ENCODE data around the gene NDUFB2.
"Not testable (repeated sequence)": the region's sequence is repeated elsewhere in the genome, so short reads cannot be mapped to it uniquely, and the experiment has no call there.

The NDUFB2 gene

DNA sequence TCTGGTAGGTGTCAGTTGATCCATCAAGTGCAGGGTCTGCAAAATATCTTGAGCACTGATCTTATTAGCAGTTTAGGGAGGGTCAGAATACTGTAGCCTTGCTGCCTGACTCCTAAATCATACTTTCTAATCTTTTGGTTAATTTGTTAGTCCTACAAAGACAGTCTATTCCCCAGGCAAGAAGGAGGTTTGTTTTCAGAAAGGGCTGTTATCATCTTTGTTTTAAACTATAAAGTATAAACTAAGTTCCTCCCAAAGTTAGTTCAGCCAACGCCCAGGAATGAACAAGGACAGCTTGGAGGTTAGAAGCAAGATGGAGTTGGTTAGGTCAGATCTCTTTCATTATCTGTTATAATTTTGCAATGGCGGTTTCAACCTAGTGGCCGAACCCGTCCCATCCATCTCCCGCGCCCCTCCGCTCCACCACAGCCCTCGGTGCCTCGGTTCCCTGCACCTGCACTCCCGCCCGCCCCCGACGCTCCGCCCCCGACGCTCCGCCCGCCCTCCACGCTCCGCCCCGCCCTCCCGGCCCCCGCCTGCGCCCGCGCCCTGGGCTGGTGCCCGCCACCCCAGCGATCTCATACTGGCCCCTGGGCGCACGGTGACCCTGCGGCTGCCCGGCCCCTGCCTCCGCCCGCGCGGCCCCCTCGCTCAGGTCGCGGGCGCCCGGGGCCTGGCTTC is 24.0 kb upstream of the NDUFB2 start, which contains the start of gene ADCK2:
Gene ADCK2 (plus strand): TSS at position 564 of the 681 bp plus-strand sequence. CDS start 386 bp downstream, outside the sequence.
- peak; percentile 90 for DNase-seq (ENCODE audit: low spot score)

DNA sequence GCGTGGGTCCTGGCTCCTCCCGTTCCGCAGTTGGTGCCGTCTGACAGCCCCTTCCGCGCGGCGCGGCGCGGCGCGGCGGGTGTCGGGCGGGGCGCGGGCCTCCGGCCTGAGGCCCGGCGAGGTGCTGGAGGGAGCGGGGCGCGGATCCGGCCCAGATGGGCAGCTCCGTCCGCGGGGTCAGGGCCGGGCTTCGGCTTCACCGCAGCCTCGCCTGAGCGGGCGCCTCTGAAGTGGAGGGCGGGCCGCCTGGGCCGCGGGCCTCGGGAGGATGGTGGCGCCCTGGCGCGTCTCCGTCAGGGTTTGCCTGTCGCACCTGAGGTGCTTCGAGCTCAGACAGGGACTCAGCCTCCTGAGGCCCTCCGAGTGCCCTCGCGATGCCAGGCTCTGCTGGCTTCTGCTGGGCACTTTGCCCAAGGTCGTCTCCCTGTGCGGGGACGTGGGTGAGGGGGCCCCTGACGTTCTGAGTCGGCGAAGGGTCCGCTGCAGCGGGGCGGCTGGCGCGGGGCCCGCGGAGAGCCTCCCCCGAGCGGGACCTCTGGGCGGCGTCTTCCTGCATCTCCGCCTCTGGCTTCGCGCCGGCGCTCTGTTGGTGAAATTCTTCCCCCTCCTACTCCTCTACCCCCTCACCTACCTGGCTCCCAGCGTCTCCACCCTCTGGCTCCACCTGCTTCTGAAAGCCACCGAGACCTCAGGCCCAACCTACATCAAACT is 23.3 kb upstream of the NDUFB2 start:
- DNase-seq (ENCODE audit: low spot score) = no peak

DNA sequence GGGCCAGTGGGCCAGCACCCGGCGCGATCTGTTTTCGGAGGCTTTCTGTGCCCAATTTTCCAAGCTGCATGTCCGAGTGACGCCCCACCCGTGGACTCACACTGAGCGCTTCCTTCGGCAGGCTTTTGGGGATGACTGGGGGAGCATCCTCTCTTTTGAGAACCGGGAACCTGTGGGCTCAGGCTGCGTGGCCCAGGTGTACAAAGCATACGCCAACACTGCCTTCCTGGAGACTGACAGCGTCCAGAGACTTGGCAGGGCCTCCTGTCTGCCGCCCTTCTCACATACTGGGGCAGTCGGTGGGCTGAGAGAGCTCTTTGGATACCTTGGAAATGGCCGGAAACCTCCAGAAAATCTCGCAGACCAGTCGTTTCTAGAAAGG is 22.7 kb upstream of the NDUFB2 start:
- DNase-seq (ENCODE audit: low spot score) = no peak

DNA sequence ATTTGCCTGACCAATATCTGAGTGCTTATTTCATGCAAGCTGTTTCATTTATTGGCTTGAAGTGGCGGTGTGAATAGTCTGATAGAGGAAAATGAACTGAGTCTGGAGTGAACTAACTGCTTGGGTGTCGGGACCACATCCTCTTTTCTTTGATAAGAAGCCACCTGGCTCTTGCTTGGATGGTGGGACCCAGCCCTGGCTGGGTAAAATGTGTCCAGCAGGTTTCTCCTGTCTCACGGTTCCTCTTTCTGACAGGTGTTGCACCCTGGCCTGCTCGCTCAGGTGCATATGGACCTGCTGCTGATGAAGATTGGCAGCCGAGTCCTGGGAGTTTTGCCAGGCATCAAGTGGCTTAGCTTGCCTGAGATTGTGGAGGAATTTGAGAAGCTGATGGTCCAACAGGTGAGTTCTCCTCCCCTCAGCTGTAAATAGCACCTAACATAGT is 22.1 kb upstream of the NDUFB2 start:
- no peak for DNase-seq (ENCODE audit: low spot score)

DNA sequence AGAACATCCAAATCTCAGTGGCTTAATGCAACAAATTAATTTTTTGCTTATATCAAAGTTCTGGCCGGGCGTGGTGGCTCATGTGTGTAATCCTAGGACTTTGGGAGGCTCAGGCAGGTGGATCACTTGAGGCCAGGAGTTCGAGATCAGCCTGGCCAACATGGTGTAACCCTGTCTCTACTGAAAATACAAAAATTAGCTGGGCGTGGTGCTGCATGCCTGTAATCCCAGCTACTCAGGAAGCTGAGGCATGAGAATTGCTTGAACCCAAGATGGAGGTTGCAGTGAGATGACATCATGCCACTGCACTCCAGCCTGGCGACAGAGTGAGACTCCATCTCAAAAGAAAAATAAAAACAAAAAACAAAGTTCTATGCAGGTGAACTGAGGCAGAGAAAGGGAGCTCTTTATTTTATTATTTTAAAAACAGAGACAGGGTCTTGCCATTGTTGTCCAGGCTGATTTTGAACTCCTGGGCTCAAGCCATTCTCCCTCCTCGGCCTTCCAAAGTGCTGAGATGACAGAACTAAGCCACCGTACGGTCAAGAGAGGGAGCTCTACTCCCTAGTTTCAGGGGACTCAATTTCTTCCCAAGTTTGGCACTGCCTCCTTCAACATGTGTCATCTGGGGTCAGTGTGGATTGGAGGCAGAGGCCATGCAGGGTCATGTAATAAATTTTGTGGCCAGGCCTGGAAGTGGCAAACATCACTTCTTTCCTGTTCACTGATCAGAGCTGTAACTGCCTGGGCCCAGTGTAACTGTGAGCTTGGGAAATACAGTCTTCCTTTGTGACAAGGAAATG is 21.4 kb upstream of the NDUFB2 start:
- DNase-seq (ENCODE audit: low spot score) = peak; percentile 68

DNA sequence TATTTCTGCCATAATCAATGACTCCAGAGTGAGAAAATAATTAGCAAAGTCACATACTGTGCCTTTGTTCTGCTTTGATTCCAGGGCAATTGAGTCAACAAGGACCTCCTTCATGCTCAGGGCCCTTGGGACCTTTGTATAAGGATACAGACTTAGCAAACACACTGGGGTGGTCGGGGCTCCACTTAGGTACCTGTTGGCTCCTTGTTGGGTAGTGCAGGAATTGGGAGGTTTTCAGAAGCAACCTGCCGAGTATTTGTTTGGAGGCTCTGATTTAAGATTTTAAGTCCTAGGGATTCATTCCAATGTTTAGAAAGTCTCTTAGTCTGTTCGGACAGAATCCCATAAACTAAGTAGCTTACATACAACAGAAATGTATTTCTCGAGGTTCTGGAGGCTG is 20.8 kb upstream of the NDUFB2 start:
- no peak for DNase-seq (ENCODE audit: low spot score)

DNA sequence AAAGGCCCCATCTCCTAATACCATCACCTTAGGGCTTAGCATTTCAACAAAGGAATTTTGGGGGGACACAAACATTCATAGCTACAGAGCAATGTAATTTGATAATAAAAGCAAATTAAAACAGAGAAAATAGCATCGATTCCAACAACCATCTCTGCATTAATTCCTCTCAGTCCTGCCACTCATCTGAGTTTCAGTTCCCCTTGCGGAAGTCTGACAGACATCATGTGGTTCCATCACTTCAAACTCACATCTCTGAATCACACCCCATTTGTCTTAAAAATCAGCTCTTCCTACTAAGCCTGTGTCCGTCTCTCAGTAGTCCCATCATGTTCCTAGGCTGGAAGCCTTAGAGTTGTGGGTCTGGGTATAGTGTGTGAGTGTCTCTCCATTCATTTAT is 20.2 kb upstream of the NDUFB2 start:
- DNase-seq (ENCODE audit: low spot score) = no peak

DNA sequence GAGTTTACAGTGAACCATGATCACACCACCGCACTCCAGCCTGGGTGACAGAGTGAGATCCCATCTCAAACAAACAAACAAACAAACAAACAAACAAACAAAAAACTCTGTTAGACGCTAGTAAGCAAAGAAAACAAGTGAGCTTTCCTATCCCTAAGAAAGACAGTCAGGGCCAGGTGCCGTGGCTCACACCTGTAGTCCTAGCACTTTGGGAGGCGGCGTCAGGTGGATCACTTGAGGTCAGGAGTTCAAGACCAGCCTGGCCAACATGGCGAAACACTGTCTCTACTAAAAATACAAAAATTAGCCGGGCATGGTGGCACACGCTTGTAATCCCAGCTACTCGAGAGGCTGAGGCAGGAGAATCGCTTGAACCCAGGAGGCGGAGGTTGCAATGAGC is 19.6 kb upstream of the NDUFB2 start:
- not testable (repeated sequence) for DNase-seq (ENCODE audit: low spot score)

DNA sequence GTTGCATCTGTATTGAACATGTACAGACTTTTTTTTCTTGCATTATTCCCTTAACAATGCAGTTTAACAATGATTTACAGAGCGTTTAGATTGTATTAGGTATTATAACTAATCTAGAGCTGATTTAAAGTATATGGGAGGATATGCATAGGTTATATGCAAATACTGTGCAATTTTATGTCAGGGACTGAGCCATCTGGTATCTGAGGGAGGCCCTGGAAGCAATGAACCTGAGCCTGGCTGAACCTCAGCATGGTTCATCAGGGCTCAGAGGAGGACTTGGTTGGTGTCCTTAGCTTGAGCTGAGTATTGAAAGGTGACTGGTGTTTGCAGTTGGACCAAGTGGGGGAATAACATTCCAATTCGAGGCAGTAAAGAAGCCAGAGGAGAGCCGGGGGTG is 19.0 kb upstream of the NDUFB2 start:
- DNase-seq (ENCODE audit: low spot score) = no peak

DNA sequence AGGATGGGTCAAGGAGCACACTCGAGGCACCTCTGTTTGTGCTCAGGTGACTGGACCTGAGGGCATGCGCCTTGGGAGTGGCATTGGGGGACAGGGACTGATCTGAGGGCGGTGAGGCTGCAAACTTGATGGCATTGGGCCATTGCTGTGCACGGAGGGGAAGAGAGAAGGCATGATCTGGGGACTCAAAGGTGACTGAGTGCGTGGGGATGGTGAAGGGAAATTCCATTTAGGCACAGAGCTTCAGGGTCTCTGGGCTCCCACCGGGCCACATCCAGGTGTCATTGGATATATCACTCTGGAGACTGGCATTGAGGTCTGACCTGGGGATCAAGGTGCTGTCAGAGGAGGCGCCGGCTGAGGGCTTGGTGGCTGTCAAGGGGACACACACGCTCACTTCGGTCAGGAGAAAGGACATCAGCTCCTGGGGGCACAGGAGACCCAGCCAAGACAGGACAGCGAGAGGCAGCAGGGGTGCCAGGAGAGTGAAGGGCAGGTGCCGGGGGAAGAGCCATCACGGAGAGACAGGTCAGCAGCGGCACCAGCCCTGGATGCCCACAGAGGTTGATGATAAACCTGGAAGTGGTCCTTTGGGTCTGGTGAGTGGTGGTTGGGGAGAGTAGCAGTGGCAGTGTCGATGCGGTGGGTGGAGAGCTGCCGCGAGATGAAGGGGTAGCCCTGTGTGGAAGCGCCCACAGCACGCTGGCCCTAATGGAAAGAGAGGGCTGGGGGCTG is 18.3 kb upstream of the NDUFB2 start:
- DNase-seq (ENCODE audit: low spot score) = no peak

DNA sequence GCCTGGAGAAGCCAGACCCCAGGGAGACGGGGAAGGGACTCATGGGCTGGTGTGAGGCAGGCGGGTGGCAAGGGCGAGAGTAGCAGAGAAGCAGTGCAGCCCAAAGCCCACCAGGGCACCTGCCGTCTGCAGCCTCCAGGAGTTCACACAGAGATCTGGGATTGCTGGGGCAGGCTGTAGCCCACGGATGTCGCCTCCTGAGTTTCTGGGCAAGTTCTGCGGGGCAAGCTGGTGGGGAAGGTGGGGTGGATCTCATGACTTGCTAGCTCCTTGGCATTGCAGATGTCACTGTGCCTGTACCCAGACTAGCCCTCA is 17.7 kb upstream of the NDUFB2 start:
- no peak for DNase-seq (ENCODE audit: low spot score)

DNA sequence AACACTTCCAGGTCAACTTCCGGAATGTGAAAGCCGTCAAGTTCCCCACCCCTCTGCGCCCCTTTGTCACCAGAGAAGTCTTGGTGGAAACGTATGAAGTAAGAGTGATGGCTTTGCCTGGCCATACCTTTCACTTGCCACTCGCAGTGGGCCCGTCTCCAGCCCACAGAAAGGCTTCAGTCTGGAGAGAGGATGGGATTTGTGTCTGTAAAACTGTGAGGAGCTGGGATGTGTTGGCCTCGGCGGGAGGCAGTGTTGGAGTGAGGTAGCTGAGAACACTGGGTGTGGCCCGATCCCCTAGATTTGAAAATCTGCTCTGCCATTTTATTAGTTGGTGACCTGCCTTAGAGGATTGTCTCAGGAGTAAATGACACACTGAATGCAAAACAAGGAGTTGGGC is 17.3 kb upstream of the NDUFB2 start:
- DNase-seq (ENCODE audit: low spot score) = no peak

DNA sequence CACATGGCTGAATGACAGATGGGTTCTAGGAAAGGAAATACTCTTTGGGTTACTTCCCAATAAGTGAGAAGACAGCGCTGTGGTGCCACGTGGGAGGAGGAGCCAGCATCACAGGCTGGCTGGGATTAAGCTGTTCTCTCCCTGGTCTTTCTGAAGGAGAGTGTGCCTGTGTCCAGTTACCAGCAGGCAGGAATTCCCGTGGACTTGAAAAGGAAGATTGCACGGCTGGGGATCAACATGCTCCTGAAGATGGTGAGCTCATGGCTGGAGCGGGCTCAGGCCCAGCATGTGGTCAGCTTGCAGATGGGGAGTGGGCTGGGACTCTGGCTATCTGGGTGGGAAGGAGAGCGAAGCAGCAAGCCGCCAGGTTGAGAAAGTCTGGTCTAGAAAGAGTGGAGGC is 15.6 kb upstream of the NDUFB2 start:
- DNase-seq (ENCODE audit: low spot score) = no peak

DNA sequence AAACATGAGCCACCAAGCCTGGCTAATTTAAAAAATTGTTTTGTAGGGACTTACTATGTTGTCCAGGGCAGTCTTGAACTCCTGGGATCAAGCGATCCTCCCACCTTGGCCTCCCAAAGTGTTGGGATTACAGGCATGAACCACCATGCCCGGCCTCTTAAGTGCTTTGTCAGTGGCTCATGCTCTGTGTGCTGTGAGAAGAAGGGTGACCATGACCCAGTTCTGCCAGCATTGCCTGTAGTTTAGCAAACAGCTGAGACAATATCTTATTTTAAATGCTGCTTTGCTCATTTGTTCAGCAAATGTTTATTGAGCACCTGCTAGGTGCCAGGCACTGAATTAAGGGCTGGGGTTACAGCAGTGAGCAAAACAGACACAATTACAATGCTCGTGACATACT is 14.7 kb upstream of the NDUFB2 start:
- no peak for DNase-seq (ENCODE audit: low spot score)

DNA sequence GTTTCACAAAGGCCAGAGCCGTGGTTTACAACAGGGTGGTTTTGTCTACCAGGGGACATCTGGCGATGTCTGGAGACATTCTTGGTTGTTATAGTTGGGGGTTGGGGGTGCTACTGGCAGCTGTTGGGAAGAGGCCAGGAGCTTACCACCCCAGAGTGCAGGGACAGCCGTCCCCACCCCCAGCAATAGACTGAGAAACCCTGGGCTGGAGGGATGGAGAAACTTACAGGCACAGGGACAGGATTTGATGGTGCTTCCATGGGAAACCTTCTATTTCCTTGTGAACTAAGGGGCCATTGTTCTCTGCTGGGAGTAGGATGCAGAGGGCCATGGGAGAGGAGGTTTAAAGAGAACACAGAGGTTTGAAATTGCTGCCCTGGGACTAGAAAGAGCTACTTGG is 12.9 kb upstream of the NDUFB2 start:
- peak; percentile 99 for DNase-seq (ENCODE audit: low spot score)

DNA sequence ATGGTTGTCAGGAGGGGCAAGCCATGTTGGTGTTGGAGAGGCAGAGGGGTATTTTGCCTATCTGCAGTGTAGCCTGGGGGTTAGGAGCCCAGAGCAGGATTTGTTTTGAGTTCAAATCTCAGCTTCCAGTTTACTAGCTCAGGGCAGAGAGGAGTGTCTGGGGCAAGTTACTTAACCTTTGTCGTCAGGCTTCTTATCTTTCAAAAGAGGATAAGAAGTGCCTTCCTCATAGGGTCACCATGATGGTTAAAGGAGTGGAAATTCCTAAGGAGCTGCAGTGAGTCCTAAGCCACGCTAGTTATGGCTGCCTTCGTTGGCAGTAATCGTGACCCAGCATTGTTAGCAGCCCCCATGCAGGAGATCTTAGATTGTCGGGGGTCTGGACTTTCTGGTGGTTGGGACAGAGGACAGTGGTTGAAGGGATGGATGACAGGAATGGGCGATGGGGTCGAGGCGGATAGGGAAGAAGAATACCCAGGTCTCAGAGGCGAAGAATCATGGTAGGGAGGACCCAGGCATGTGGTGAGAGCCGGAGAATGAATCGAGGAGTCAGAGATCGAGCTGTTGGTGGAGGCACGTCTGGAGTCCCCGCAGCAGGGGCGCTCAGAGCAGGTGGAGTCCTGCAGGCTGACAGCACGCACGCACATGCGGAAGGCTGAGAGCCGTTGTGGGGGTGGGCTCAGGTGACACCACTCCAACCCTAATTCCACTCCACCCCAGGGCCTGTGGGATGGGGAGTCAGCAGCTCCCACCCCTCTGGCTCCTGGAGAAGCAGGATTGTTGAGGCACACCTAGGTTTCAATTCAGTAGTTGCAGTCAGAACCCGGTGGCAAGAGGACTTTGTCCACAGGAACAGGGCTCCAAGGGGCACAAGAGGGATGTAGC is 12.2 kb upstream of the NDUFB2 start:
- DNase-seq (ENCODE audit: low spot score) = no peak

DNA sequence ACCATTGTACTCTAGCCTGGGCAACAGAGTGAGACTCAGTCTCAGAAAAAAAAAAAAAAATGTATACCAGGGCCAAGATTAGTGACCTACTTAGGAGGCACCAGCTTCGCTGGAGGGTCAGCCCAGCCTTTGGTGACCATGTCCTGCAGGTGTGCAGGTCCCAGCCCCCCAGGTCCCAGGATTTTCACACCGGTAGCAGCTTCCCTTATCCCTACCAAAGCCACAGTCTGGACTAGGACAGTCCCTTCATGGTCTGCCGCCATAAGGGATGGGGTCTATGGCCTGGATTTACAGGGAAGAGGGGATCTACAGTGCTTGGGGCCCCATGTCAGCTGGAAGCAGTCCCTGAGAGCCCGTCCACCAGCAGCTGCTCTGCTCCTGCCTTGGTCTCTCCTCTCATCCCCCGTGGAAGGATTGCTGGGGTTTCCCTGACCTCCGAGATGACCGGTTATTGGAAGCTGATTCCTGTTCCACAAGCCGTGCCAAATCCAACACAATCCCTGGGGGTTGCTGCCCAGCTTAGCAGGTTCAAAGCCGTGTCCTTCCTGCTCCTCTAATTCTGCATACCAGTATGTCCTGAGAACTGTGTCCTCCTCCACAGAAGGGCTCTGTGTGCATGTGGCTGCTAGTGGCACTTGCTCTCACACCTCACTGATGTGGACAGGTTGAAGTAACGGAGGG is 11.0 kb upstream of the NDUFB2 start:
- DNase-seq (ENCODE audit: low spot score) = no peak

DNA sequence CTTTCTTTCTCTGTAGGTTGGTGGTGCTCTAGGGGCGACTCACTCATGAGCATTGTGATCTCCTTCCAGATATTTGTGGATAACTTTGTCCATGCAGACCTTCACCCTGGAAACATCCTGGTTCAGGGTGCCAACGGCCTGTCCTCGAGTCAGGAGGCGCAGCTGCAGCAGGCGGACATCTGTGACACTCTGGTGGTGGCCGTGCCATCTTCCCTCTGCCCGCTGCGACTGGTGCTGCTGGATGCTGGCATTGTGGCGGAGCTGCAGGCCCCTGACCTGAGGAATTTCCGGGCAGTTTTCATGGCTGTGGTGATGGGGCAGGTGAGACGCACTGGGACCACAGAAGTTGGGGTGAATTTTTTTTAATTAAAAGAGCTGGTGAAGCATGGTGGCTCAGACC is 9.6 kb upstream of the NDUFB2 start:
- DNase-seq (ENCODE audit: low spot score) = no peak

DNA sequence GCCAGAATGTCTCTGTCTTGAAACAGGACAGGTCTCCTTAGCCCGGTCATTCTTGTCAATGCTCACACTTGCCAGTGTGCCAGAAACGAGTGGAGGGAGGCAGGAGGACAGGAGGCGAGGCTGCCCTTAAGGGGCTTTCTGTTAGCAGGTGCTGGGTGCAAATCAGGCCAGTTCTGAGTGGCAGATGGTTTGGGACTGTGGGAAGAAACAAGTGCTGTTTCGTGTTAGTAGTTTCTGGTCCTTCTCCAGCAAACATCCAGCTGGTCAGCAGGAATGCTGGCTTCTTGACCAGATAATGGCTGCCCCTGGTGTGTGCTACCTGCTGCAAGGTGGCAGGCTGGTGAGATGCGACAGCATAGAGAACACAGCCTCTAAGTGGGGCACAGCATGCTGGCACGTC is 8.2 kb upstream of the NDUFB2 start:
- DNase-seq (ENCODE audit: low spot score) = no peak

DNA sequence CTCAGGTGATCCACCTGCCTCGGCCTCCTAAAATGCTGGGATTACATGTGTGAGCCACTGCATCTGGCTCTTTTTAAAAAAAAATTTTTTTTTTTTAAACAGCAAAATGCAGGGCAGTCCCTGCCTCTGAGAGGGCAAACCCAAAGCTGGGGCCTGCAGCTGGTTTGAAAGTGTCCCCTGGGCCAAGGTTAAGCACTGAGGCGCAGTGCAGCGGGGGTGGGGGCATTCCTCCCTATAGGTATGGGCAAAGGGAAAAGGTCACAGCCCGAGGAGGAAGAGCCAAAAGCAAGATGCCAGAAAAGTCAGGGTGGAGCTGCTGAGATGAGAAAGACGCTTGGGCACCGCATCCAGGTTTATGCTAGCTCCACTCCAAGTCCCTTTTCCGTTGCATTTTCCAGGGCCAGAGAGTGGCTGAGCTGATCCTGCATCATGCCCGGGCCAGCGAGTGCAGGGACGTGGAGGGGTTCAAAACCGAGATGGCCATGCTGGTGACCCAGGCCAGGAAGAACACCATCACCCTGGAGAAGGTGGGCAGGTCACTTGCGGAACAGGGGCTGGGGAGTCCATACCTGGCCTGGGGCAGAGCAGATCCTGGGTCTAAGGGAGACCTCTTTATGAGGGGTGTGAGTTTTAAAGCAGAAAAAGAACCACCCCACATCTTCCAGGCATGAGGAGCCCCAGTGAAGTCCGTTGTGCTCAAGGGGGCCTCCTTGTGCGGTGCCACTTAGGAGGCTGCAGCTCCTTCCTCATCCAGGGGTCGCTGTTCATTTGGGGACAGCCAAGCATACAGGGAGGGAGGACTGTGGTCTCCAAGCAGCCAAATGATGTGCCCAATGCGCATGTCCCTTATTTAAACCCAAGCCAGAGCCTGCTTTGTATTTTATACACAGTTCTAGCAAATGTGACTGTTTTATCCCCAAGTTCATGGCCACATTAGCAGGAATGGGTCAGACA is 7.0 kb upstream of the NDUFB2 start:
- no peak for DNase-seq (ENCODE audit: low spot score)

Measured in COLO829 (cell line).